ENCODE results near the gene PIK3C3. TPM values are rescaled to one million over a fixed set of nuclear protein-coding genes. Genes with fewer than 3 reads are reported as not detected.

Gene PIK3C3
- total and polyA plus RNA-seq, 2 of the 8 experiments (the other 6 are each of a cell fraction or from before 2014, with no cell fraction given) = 15.3 to 47.4 TPM

GRCh38 chr18:42092848-42093247 is 137.8 kb downstream of the PIK3C3 start:
- H2BK5ac ChIP-seq (ENCODE audit: low read depth, low read length) = no peak overlapping the region
- H3K27me3 ChIP-seq (replicated peaks in 1 of 4; ENCODE audit: control insufficient read depth in 3 of 4, extremely low read depth in 1 of 4, insufficient read depth in 3 of 4, low read length in 3 of 4) = no peaks in the 10 kb centered on the region
- DNase-seq (ENCODE audit: low read depth in 1 of 2, low spot score in 2 of 2) (no peak), FAIRE-seq (no peak)
- TF ChIP-seq RAD21 (IDR thresholded peaks at IDR 0.05 in 1 of 2, conservative IDR thresholded peaks at IDR 0.05 in 1 of 2; ENCODE audit: low read depth in 2 of 2, low read length in 2 of 2) = no peak
- TF ChIP-seq ASH2L (IDR thresholded peaks at IDR 0.05; ENCODE audit: low read length) = no peak
- no peak overlapping the region for H3K4me2 ChIP-seq (ENCODE audit: insufficient read depth in 1 of 2, low read depth in 2 of 2, low read length in 2 of 2)
- no peak overlapping the region for H3K4me3 ChIP-seq (ENCODE audit: extremely low read depth in 1 of 4, insufficient read depth in 2 of 4, low read depth in 3 of 4, low read length in 4 of 4)
- no peaks in the 10 kb centered on the region for H3K79me1 ChIP-seq (ENCODE audit: low read depth, low read length)
- no peak overlapping the region for H3K9ac ChIP-seq (replicated peaks in 1 of 4; ENCODE audit: extremely low read depth in 1 of 4, low read depth in 3 of 4, low read length in 3 of 4)
- H2BK120ac ChIP-seq (replicated peaks; ENCODE audit: low read depth, low read length) = no peak overlapping the region
- no peaks in the 10 kb centered on the region for H3K4me1 ChIP-seq (replicated peaks in 1 of 4; ENCODE audit: control insufficient read depth in 3 of 4, insufficient read depth in 4 of 4, low read length in 3 of 4)
- H4K8ac ChIP-seq (ENCODE audit: extremely low read depth, insufficient read depth, low read length) = no peak overlapping the region
- H3K18ac ChIP-seq (ENCODE audit: extremely low read depth, low read length) = no peak overlapping the region
- H2AK5ac ChIP-seq (ENCODE audit: low read depth, low read length) = no peak overlapping the region
- CTCF ChIA-PET (ENCODE audit: partially characterized antibody) = interaction anchor here (0.7 kb wide), 1 partner anchor 1664 kb away, joined by 3 read pairs; no protein-coding TSS in a partner anchor
- H3K79me2 ChIP-seq (ENCODE audit: control insufficient read depth in 1 of 2, insufficient read depth in 2 of 2, low read length in 2 of 2) = no peaks in the 10 kb centered on the region
- H3K36me3 ChIP-seq (ENCODE audit: control insufficient read depth in 2 of 4, insufficient read depth in 4 of 4, low read length in 3 of 4) = no peaks in the 10 kb centered on the region
- no peaks in the 10 kb centered on the region for H4K20me1 ChIP-seq (replicated peaks in 1 of 2; ENCODE audit: control insufficient read depth in 1 of 2, insufficient read depth in 2 of 2, low read length in 2 of 2)
- H3K56ac ChIP-seq (replicated peaks; ENCODE audit: insufficient read length, low read depth, low read length) = no peak overlapping the region
- no peak overlapping the region for H2BK15ac ChIP-seq (ENCODE audit: low read length)
- H4K5ac ChIP-seq (ENCODE audit: insufficient read length, low read depth, low read length) = no peak overlapping the region
- no peak overlapping the region for H4K91ac ChIP-seq (replicated peaks; ENCODE audit: insufficient read length, low read length)
- no peaks in the 10 kb centered on the region for H3K23me2 ChIP-seq (ENCODE audit: low read depth, low read length)
- H3K27ac ChIP-seq (ENCODE audit: low read depth, low read length) = no peak overlapping the region
- no peak overlapping the region for H2BK20ac ChIP-seq (ENCODE audit: low read length)
- WGBS, 2 experiments (ENCODE audit: extremely low coverage in 1 of 2, insufficient coverage in 1 of 2, insufficient read length in 1 of 2, insufficient replicate concordance in 2 of 2, low coverage in 1 of 2, low lambda C conversion rate in 2 of 2, missing lambda C conversion rate in 1 of 2) = 77% methylated on average over 1 of the region's 1 CpG; no CpG with 5 or more reads in 1 of the 2 experiments
- no peaks in the 10 kb centered on the region for H3K9me3 ChIP-seq (ENCODE audit: insufficient read depth in 2 of 2, low read depth in 1 of 2, low read length in 1 of 2)
- H3K23ac ChIP-seq (ENCODE audit: insufficient read length) = no peak overlapping the region
- no peak overlapping the region for H2AFZ ChIP-seq (ENCODE audit: low read length)
- H3K14ac ChIP-seq (ENCODE audit: insufficient read length) = no peak overlapping the region
- H2BK12ac ChIP-seq (ENCODE audit: low read depth, low read length) = no peak overlapping the region
- POLR2A ChIA-PET (ENCODE audit: partially characterized antibody) = no interaction called here
- no peak overlapping the region for H3K4ac ChIP-seq (replicated peaks; ENCODE audit: insufficient read length, low read depth, low read length)
